HG03354 (cell line): ENCODE measurements around the gene CHN1.

Experiments used
- ATAC-seq: cut with Tn5 transposase; IDR thresholded peaks from one replicate; pipeline ENCODE4 v1.9.1; 2021; ENCODE audit warnings: mild to moderate bottlenecking; ENCODE audit not compliant: unreplicated experiment, poor library complexity, severe bottlenecking

The CHN1 gene, protein sequence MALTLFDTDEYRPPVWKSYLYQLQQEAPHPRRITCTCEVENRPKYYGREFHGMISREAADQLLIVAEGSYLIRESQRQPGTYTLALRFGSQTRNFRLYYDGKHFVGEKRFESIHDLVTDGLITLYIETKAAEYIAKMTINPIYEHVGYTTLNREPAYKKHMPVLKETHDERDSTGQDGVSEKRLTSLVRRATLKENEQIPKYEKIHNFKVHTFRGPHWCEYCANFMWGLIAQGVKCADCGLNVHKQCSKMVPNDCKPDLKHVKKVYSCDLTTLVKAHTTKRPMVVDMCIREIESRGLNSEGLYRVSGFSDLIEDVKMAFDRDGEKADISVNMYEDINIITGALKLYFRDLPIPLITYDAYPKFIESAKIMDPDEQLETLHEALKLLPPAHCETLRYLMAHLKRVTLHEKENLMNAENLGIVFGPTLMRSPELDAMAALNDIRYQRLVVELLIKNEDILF

DNA sequence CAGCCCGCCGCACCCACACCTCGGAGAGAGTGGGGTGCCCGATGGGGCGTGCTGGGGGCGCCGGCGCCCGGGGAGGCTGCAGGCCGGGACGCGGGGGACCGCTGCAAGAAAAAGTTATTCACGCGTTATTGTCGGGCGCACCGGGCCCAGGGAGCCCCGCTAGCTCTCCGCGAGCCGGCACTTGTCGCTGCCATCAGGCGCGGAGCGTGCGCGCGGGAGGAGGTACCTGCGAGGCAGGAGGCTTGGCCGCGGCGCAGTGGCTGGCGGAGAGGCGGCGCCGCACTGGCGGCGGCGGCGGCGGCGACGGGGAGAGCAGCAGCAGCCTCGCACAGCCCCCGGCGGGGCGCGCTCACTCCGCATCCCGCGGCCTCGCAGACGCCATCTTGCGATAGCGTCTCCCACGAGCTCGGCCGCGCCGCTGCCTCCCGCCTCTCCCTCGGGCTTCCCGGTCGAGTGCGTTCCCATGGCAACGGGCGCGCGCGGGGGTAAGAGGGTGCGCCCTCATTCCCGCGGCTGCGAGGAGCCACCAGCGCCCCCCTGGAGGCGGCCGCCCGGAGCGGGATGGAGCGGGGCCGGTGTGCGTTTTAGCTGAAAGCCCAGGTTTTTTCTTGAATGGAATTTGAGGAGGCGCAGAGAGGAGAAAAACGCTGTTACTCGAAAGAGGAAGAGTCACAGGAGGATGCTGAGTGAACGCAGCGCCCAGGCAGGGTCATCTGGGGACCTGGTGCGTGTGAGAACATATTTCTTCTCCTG, at the start of gene CHN1:
Gene CHN1, minus strand, starts transcription at position 402 of the 753 bp plus-strand sequence. CDS start 469 bp downstream, outside the sequence.
- peak; percentile 81 for ATAC-seq

- ATAC-seq = no peak
Measured at GRCh38 chr2:175054340-175054739, 49.2 kb upstream of the CHN1 start.

- ATAC-seq = no peak
Measured at GRCh38 chr2:175049661-175050060, 44.5 kb upstream of the CHN1 start.

GRCh38 chr2:175048275-175048674, 43.1 kb upstream of the CHN1 start:
- ATAC-seq = peak; percentile 43

DNA sequence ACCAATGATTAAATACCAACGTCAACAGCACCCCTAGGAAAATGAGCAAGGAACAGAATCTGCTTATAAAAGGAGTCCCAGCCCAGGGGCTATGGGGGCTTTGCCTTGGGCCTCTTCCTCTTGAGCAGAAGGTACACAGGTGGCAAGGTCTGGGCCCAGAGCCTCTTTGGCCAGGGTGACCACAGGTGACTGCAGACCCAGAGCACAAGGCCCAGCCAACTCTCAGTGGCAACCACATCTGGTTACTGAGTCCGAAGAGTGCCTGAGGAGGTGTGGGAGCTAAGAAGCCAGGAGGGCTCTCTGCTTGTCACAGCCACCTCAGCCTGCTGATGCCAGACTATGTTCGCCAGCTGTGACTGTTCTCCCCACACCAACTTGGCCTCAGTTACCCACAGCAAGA, 34.3 kb upstream of the CHN1 start:
- no peak for ATAC-seq

DNA sequence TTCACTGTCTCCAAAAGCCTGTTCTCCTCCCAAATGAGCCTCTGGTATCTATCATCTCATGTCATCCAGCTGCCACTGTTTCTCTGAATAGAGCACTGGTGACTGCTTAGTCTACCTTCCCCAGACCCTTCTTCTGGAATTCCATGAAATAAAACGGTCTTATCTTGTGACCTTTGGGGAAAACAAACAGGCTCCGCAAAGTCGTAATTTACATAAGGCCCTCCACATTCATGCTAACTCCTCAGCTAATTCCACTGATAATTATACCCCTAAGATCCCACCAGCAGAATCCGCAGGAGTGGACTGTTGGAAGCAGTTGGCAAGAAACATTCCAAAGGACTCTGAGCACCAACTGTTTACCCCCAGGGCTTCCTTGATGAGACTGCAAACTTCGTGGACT, 33.9 kb upstream of the CHN1 start:
- ATAC-seq = no peak

DNA sequence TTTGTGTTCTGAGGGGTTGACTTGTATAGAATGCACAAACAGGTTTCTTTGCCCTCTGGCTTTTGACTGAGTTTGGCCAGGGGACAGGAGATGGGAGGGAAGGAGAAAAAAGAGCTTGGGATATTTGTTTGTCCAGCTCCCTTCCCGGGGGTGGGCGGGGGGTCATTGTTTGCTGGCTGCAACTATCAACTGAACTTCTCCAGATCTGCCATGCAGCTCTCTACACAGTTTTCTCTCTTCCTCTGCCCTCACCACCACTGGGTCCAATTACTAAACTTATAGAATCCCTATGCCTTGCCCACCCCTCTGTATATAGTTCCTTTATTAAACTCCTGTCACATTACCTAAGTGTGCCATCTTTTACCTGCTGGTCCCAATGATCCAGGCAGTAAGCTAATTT, 32.8 kb upstream of the CHN1 start:
- no peak for ATAC-seq

GRCh38 chr2:175036582-175037018, 31.4 kb upstream of the CHN1 start:
- peak; percentile 60 for ATAC-seq

DNA sequence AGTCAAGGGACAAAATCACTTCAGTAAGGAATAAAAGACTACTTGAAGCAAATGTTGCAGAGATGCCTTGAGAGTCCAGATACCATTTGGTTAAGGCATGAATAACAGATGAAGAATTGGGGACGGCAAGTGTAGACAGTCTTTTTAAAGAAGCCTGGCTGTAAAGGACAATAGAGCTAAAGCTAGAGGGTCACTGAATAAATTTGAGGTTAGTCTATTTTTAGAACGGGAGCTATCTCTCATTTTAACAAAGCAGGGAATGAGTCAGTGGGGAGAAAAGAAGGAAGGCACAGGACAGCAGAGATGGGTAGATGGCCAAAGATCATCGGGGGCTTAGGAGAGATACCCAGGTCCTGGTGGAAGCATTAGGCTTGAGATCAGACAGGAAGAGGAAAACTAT, 30.6 kb upstream of the CHN1 start:
- no peak for ATAC-seq

DNA sequence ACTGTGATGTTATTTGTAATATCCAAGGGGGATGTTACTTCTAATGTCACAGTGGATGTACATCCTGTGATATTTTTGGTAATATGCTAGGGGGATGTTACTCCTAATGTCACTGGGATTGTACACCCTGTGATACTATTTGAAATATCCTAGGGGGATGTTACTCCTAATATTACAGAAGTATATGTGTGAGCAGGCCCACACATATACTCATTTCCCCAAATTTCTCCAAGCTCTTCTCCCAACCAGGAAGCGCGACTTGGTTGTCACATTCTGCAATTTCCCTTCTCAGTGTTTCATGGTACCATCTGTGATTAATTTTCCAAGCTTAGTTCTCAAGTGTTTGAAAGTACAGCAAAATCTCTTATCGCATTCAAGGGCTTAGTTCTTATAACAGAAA, 29.5 kb upstream of the CHN1 start:
- ATAC-seq = no peak

DNA sequence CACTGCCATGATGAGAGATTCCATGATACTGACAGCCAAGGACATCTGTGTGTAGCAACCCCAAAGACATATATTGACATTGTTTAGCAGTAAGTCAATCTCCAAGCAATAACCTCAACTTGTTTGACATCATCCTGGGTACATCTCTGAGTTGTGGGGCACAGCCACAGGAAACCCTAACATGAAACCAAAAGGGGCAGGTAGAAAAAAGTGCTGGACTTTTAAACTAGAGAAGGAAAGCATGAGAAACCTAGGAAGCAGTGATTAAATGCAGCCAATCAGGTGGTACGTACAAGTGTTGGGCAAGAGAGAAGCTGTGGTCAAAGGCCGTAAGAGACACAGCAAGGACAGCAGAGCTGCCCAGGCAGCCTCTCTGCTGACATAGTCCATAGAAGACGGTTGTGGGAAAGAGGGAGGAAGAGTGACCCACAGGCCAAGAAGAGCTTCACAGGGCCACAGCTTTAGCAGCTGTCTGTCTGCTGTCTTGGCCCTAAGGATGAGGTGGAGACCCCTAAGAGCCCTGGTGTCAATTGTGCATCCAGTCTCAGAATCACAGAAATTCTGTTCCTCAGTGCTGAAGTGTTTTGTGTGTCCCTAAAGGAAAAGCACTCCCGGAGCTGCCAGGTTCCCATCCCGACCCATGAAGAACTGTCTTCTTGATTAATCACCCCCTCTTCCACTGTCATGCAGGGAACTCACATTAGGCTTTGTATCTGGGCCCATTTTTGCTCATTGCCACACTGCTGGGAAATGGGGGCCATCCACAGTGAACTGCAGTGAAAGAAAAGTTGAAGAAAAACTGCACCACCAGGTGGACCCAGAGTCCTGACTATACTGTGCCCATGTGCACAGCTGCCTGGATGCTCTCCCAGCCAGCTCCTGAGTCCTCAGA, 25.4 kb upstream of the CHN1 start:
- peak; percentile 47 for ATAC-seq

DNA sequence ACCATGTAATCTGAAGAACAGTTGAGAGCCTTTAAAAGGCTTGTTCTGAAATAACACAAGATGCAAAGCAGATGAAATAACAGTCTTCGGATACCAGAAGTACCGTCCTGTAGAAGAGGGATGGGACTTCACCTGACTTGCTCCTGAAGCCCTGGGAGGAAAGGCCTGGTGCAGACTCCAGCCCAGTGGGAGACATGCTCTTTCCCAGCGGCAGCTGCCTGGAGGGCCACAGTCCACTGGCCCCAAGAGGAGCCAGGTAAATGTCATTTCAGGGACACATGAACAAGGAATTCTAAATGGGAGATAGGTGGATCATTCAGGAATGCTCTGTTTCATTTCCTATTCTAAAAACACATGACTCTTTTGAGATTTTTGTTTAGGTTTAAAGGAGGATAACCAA, 22.6 kb upstream of the CHN1 start:
- ATAC-seq = no peak

DNA sequence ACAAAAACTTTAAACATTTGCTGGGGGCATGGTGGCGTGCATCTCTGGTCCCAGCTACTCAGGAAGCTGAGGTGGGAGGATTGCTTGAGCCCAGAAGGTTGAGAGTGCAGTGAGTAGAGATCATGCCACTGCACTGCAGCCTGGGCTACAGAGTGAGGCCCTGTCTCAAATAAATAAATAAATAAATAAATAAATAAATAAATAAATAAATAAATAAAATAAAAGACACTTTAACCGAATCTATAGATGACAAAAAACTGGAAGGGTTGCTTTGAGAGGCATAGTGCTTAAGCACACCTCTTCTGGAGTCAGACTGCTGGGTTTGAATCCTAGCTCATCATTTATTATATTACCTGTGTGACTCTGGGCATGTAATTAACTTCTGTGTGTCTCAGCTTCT, 21.2 kb upstream of the CHN1 start:
- no peak for ATAC-seq

DNA sequence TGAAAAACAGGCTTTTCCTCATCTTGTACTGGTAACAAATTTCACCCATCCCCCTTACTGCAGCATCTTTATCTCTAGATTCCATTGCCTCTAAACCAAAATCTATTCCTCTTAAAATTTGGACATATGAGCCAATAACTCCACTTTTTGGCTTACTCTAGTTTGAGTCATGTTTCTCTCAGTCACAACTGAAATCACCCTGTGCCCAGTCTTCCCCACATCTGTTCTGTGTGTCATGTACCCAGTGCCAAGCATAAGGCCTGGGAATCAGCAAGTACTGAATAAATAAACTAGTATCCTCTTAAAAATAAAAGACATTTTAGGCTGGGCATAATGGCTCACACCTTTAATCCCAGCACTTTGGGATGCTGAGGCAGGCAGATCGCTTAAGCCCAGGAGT, 20.8 kb upstream of the CHN1 start:
- ATAC-seq = no peak

GRCh38 chr2:175025233-175025632, 20.1 kb upstream of the CHN1 start:
- ATAC-seq = no peak

- ATAC-seq = no peak
Measured at GRCh38 chr2:175022923-175023322, 17.7 kb upstream of the CHN1 start.

- ATAC-seq = no peak
Measured at GRCh38 chr2:175019566-175020327, 14.6 kb upstream of the CHN1 start.

DNA sequence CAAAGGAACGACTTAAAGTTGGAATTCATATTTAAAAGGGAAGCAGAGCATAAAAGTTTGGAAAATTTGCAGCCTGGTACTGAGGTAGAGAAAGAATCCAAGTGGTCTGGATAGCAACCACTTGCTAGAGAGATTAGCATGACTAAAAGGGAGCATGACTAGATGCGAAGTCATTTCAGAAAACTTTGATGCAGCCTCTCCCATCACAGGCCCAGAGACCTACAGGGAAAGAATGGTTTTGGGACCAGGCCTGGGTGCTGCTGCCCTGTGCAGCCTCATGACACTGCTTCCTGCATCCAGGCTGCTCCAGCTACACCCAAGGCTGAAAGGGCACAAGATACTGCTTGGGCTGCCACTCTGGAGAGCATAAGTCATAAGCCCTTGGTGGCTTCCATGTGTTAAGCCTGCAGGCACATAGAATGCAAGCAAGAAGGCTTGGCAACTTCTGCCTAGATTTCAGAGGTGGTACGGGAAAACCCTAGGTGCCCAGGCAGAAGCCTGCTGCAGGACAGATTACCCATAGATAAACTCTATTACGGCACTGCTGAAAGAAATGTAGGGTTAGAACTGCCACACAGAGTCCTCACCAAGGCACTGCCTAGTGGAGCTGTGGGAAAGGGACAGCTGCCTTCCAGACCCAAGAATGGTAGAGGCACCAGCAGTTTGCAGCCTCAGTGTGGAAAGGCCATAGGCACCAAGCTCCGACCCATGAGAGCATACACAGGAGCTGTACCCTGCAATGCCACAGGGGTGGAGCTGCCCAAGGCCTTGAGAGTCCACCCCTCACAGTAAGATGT, 12.6 kb upstream of the CHN1 start:
- ATAC-seq = no peak

DNA sequence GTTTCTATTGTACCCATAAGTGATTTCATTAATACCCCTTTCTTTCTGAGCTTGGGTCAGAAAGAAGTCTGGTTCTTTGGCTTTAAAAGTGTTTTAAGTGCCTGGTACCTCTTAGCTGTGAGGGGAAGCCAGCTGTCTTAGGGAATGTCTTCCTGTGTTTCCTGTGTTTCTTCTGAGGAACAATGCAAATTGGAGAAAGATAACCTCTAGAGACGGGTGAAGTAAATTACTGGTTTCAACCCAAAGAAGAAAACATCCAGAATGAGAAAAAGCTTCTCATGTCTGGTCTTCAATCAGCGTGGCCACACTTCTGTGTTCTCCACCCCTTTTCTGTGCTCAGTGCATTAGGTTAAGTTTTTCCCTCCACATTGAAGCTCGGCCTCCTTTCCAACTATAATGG, 10.2 kb upstream of the CHN1 start:
- no peak for ATAC-seq
